Erythroblast (primary cell): ENCODE data around the gene YLPM1.
A peak's percentile ranks its signal among the peaks of the same experiment; 100 is the strongest.

ENCODE experiments used
- DNase-seq, 2 experiments: peaks; one replicate each; lab custom pipeline; 2025; lab: John Stamatoyannopoulos, UW
- GATA1 ChIP-seq: IDR thresholded peaks from 2 replicates; pipeline ENCODE4 v1.6.1; 2011; ENCODE audit warnings: low read depth, mild to moderate bottlenecking, control low read depth, low read length, moderate library complexity
- POLR2A ChIP-seq: IDR thresholded peaks from 2 replicates; pipeline ENCODE4 v1.6.1; 2011; ENCODE audit warnings: mild to moderate bottlenecking, low read length

YLPM1 gene

DNA sequence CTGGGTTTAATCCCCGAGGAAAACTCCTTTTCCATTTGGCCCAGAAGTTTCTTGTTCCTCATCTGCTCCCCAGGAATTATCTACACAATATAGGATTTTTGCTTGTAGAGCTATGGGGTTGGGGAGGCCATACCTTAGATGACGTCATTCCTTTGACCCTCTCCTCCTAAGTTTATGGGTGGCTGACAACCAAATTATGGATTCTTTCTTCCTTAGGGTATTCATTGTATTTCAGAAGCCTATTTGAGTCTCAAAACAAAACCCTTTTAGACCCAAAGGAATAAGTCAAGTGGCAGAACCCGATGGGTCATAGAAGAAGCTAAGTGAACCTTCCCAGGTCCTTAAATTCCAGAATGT lies 98.6 kb downstream of the YLPM1 start:
- no peak for TF ChIP-seq POLR2A
- TF ChIP-seq GATA1, result no peak
- no peak for DNase-seq

DNA sequence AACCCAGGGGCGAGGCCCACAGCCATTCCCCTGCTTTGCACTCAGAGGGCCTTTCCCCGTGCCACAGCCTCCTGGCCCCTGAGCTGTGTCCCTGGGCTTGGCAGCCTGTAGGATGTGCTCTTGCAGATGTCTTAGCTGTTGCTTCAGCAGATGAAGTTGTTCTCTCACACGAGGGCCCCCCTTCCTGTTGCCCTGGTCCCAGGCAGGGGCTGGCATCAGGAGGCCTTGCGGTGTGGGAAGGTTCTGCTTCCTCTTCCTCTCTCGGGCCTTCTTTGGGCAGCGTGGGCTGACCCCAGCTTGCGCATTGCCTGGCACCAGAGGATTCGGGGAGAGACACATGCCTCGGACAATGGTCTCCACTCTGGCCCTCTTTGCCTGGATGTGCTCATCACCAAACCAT lies 100.2 kb downstream of the YLPM1 start:
- no peak for DNase-seq
- TF ChIP-seq GATA1 (no peak), POLR2A (no peak)

- no peak for TF ChIP-seq POLR2A
- TF ChIP-seq GATA1, result no peak
- DNase-seq, result no peak
These were observed 101.1 kb downstream of the YLPM1 start for GRCh38 chr14:74864198-74864597.

- DNase-seq, result no peak
- TF ChIP-seq GATA1 (no peak), POLR2A (no peak)
These were observed 102.0 kb downstream of the YLPM1 start for GRCh38 chr14:74865156-74865555.

DNA sequence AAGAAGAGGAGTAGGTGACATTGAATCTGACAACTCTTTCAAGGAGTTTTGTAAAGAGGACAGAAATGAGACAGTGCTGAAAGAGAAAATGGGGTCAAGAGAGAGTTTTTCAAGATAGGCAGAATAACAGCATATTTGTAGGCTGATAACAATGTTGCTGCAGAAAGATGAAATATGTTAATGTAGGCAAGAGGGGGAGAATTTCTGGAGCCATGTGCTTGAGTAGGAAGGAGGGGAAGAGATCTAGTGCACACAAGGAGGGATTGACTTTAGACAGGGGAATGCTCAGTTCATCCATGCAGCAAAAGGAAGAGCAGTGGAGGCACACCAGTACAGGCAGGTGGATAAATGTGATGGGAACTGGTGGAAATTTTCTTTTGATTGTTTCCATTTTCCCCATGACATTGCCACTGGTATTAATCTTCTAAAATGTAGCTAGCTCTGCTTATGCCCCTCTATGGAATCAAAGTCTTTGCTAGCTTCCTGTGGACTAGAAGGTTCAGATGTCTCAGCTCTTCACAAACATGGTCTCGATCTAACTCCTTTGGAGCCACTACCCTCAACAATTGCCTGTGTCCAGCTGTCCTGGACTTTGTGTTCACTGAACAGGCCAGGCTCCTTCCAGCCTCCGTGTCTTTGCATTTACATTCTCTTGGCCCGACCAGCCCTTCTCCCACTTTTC lies 103.7 kb downstream of the YLPM1 start:
- DNase-seq, result no peak
- TF ChIP-seq GATA1 (no peak), POLR2A (no peak)

GRCh38 chr14:74867673-74868072 lies 104.6 kb downstream of the YLPM1 start:
- DNase-seq, result no peak
- TF ChIP-seq POLR2A (no peak), GATA1 (no peak)

GRCh38 chr14:74868739-74869138 lies 105.6 kb downstream of the YLPM1 start:
- no peak for DNase-seq
- TF ChIP-seq GATA1 (no peak), POLR2A (no peak)

DNA sequence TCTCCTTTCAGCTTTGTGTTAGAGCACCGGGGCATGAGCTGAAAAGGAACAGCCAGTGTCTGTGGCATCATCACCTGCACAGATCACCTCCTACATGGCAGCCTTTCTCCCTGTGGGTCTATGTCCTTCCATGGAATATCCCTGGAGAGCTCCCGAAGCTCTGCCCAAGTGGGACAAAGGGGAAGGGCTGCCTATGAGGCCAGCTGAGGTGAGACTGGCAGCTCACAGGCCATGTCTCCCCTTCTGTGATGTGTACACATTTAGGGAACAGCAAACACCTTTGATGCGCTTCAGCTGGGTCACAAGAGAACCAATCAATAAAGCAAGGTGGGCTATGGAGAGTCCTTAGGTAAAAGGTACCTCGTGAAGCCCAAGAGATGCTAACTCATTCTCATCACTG lies 108.7 kb downstream of the YLPM1 start:
- no peak for DNase-seq
- no peak for TF ChIP-seq GATA1

GRCh38 chr14:74875204-74875603 lies 112.1 kb downstream of the YLPM1 start:
- no peak for DNase-seq
- TF ChIP-seq GATA1 (no peak), POLR2A (no peak)

GRCh38 chr14:74875941-74876913 lies 113.1 kb downstream of the YLPM1 start, which contains the start of gene PROX2:
TSS of gene PROX2 (minus strand) at chr14:74876145. CDS start at chr14:74863834, 12,311 bp downstream.
- no peak for DNase-seq
- no peak for TF ChIP-seq POLR2A
- no peak for TF ChIP-seq GATA1

DNA sequence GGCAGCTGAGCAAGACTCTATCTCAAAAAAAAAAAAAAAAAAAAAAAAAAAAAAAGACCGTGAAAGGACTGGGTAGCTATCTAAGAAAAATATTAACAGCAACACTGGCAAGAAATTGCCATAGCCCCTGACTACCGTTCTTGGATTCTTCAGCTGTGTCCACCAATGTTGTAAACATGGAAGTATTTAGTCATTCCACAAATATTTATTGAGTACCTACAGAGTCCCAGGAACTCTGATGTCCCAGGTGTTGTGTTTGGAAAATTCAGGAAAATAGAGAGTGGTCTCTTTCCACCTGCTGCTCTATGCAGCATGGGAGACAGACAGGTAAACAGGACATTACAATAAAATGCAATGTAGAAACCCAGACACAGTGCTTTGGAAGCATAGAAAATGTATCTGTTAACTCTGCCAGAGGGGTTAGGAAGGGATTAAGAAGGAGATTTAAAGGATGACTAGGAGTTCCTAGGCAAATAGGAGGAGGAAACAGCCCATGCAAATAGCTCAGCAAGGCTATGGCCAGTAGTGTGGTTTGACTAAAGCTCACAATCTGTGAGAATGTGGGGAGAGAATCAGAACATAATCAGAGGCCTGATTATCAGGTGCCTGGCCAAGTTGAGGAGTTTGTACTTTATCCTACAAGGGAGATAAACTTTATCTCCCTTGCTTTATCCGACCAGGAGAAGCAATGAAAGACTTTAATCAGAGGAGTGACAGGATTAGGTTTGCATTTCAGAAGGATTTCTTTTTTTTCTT lies 116.5 kb downstream of the YLPM1 start:
- no peak for TF ChIP-seq POLR2A

DNA sequence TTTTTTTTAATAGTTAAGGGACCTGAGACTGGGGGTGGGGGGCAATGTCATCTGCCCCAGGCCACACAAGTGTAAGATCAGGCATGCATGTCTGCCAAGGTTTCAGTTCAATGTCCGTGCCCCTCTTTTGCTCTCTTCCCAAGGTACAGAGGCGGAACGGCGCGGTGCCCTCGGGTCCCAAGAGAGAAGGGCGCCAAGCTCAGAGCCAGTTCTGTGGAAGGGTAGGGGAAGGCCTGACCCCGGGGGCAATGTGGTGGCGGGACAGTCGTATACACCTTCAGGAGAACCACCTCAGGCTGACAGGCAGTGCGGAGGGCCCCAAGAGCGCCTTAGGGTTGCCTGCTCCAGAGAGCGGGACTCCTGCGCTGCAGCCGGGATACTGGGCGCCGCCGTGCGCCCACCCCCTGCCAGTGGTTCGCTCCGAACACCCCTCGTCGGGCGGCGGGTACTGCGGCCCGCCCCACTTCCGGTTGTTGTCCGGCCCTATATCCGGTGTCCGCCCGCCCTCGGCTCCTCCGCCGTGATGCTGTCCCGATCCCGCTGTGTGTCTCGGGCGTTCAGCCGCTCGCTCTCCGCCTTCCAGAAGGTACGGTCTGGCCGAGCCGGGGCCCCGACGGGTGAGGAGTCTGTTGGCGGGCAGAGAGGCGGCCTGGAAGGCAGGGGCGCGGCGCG lies 118.5 kb downstream of the YLPM1 start, which contains the start of gene DLST:
DLST (plus strand) TSS at position 486 of the 672 bp plus-strand sequence; CDS start at position 524, 38 bp downstream.
- DNase-seq, result peak; percentile 93 to 95
- peak; percentile 93 for TF ChIP-seq POLR2A
- TF ChIP-seq GATA1, result no peak

More for the DNA sequence above, 116.5 kb downstream of the YLPM1 start:
- DNase-seq, result no peak

DNA sequence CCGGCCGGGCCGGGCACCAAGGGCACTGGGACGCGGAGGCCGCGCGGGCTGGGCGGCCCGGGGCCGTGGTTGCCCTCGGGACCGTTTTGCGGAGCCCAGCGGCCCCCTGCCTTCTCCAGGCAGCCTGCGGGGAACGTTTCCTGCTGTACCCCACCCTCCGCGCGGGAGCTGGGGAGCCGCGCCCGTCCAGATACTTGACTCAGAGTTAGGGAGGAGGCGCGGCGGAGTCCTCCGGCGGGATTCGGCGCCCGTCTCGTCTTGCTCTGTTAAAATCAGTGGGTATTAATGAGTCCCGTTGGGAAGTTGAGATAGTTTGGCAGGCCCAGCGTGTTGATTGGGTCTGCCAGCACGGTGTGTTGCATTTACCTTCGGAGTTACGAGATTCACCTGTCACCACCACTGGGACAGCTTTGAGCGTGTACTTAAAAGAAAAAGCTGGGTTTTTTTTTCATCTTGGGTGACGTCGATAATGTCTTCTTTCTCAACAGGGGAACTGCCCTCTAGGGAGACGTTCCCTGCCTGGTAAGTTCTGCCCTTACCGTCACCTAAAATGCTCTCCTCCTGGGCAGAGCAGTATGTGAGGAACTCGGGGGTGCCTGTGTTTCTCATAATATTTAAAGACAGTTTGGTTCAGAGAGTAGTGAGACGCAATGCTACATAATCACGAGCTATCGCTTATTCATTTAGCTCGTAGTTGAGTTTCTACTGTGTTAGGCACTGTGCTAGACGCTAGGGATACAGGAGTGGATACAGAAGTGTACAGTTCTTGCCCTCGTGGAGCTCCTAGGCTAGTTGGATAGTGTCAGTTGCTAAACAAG lies 119.2 kb downstream of the YLPM1 start:
- peak; percentile 82 to 88 for DNase-seq
- TF ChIP-seq GATA1 (no peak), POLR2A (peak; percentile 15)
